HG02763 (cell line): ENCODE measurements around the gene DPY19L1.
"Not testable (repeated sequence)": the region's sequence is repeated elsewhere in the genome, so short reads cannot be mapped to it uniquely, and the experiment has no call there.

Source experiments
- ATAC-seq: cut with Tn5 transposase; IDR thresholded peaks from one replicate; pipeline ENCODE4 v1.9.1; 2021; ENCODE audit warnings: mild to moderate bottlenecking, moderate library complexity; ENCODE audit not compliant: unreplicated experiment

Gene DPY19L1

DNA sequence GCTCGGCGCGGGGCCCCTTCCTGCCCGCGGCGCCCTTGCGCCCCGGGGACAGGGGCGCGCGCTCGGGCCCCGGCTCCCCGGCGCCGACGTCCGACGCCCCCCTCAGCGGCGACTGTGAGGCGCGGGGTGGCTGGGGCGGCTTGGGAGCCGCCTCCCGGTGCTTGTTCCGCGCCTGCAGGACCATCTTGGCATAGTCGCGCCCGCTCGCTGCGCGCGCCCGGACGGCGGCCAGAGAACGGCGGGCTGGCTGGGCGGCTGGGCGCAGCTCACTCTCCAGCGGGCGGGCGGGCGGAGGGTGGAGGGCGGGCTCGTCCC is at the start of gene DPY19L1:
TSS of gene DPY19L1 (minus strand) at position 275 of the 315 bp plus-strand sequence. CDS start at position 184, 91 bp downstream.
- no peak for ATAC-seq

- not testable (repeated sequence) for ATAC-seq
These were observed 42.2 kb upstream of the DPY19L1 start for GRCh38 chr7:35079517-35079916.

GRCh38 chr7:35074008-35074407 is 36.7 kb upstream of the DPY19L1 start:
- not testable (repeated sequence) for ATAC-seq

GRCh38 chr7:35072950-35073827 is 35.9 kb upstream of the DPY19L1 start:
- ATAC-seq: not testable (repeated sequence)

DNA sequence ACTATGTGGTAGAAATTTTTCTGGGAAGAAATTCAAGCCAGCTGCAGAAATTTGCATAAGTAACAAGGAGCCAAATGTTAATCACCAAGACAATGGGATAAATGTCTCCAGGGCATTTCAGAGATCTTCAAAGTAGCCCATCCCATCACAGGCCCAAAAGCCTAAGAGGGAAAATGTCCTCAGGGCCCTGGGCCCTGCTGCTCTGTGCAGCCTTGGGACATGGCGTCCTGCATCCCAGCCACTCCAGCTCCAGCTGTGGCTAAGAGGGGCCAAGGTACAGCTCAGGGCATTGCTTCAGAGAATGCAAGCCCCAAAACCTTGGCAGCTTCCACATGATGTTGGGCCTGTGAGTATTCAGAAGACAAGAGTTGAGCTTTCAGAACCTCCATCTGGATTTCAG is 31.8 kb upstream of the DPY19L1 start:
- ATAC-seq: not testable (repeated sequence)

- ATAC-seq: not testable (repeated sequence)
These were observed 28.1 kb upstream of the DPY19L1 start for GRCh38 chr7:35065382-35065781.

DNA sequence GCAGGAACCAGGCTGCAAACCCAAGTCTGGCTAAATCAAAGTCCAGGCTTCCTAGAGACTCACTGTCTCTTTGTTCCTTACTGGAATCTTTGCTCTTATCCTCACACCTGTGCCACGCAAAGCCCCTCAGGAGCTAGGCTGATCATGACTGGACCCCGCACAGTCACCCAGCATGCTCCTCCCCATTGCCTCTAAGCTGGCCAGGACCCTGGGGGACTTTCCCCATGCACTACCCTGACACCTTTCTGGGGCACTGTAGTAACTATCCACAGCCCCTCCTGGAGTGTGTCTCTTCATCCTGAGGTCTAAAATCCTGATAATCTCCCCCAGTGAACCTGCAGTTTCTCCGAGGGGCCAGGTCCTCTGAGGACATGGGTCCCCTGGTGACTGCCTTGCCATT is 21.3 kb upstream of the DPY19L1 start:
- not testable (repeated sequence) for ATAC-seq

DNA sequence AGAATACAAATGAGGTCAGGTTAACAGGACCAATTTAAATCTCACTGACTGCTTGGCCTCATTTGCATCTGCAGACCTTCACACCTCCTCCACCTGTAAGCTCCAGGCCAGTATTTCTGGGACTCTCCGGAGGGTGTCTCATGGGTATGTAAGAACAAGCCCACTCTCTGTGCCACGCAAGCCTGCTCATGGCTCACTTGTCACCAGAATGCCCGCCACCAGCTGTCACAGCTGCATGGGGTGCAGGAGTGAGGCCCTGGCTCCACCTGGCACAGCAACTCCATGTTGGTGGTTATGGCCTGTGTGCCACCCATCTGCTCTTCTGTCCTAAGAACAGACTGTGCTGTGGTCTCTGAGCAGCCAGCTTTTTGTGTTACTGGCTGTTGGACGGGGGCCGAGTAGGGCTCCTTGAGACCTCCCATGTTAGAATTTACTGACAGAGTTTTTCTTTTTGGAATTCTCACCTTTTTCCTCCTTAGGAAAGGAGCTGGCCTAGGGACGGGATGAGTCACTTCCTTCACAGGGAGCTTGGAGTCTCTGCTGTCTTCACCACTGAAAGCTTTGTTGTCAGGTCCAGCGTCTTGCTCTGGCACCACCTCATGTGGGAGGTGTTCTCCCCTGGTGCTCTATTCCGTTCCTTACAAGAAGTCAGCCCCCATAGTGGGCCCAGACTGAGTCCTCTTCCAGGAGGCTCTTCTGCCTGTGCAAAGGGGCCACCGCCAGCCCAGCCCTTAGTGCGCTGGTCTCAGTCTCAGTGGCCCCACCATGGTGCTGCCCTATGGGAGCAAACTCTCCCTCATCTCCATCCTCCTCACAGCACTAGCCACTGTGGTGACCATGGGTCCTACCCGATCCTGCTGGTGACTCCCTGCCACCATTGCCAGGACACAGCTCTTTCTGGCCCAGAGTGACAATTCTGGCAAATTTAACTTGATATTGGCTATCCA is 20.5 kb upstream of the DPY19L1 start:
- ATAC-seq: not testable (repeated sequence)

GRCh38 chr7:35055733-35056132 is 18.4 kb upstream of the DPY19L1 start:
- ATAC-seq: not testable (repeated sequence)

DNA sequence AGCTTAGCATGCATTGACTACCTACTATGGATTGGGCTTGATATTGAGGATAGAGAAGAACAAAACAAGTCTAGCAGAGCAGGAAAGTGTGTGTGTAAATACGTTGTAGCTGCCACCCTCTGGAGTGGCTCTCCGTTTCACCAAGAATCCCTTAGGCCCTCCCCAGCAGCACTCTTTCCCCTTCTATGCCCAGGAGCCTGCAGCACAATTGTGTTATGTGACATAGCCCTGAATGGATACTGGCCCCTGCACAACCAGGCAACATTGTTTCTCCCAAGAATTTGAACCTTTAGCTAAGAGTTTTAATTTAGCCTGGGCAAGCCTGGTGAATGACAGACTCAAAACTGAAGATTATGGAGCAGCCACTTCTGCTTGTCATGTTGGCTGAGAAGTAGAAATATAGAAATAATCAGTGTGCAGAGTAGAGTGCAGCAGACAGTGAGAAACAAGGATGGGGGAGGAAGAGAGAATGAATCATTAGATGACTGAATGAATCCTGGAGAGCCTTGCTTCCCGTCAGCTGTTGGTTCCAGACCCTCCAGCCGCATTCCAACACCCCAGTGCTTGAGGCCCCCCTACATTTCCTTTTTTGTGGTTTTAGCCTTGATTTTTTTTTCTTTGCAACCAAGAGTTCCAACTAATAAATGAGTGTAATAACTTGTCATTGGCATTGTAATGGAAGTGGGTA is 16.3 kb upstream of the DPY19L1 start:
- not testable (repeated sequence) for ATAC-seq

GRCh38 chr7:35048390-35048789 is 11.1 kb upstream of the DPY19L1 start:
- ATAC-seq: not testable (repeated sequence)

GRCh38 chr7:35047912-35048305 is 10.6 kb upstream of the DPY19L1 start:
- not testable (repeated sequence) for ATAC-seq

DNA sequence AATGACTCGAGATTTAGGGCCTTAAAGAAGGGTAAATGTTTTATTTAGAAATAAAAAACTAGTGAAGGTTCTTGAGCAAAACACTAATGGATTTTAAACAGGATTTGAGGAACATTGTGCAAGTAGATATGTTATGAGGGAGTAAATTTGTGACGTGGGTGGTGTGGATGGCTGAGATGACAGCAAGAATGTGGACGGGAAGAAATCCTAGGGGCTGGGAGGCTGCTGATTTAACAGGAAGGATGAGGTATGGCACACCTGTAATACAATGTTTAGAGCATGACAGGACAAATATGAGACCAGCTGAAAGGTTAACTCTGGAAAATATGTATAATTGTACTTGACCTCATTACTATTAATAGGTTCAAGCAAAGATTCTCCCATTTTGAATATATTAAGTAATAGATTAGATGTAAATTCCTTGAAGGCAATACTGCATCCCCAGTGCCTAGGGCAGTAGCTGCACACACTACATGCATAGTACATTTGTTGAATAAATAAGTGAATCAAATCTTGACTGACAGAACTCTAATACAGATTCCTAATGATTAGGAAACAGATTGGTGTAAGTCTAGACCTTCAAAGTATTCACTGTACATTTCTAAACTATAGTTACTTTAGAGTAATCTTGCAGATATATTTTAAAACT is 10.1 kb upstream of the DPY19L1 start:
- not testable (repeated sequence) for ATAC-seq

DNA sequence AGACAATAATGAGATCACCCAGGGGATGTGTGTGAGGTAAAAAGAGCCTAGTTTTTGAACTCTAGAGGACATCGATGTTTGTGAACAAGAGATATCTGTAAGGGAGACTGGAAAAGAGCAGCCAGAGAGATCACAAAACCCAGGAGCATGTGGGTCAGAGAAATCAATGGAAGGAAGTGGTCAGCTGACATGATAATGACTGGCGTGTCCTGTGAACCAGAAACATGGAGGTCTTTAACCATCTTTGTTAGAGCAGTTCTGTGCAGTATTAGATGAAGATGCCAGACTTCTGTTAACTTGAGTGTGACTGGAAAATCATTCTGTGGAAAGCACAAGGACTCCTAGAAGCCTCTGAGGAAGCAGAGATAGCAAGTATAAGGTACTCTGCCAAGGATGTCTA is 6.0 kb upstream of the DPY19L1 start:
- not testable (repeated sequence) for ATAC-seq

GRCh38 chr7:35040906-35041305 is 3.6 kb upstream of the DPY19L1 start:
- ATAC-seq: no peak

DNA sequence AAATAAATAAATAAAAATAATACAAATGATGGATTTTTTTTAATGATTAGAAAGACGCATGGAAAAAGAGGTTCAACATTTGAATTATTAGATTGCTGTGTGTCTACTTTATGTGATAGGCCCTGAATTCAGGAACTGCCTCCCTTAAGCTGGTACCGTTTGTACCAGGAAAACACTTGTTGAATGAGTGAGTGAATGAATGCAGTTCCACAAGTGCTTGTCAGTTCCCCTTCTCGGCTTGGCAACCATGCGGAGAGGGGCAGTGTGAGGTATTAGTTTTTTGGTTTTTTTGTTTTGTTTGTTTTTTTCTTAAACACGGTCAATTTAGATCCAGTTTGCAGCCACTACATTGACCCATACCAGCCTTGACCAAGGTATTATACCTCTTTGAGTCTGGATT is 2.1 kb upstream of the DPY19L1 start:
- ATAC-seq: no peak

DNA sequence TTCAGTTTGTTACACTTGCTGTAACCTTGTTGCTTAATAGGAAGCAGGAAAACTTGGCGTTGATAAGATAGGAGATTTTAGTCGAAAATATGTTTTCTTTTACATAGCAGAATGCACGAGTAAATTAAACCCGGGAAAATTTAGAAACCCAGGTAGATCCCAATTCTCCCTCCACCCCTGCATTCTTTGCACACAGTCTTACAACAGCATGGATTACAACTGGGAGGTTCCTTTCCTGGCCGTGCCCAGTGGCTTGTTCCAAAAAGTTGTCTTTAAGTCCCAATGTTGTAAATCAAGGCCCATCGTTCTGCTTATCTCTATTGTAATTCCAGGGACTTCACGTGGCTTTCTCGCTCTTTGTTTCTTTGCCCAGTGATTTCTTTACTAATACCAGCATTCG is 1.1 kb upstream of the DPY19L1 start:
- ATAC-seq: no peak

DNA sequence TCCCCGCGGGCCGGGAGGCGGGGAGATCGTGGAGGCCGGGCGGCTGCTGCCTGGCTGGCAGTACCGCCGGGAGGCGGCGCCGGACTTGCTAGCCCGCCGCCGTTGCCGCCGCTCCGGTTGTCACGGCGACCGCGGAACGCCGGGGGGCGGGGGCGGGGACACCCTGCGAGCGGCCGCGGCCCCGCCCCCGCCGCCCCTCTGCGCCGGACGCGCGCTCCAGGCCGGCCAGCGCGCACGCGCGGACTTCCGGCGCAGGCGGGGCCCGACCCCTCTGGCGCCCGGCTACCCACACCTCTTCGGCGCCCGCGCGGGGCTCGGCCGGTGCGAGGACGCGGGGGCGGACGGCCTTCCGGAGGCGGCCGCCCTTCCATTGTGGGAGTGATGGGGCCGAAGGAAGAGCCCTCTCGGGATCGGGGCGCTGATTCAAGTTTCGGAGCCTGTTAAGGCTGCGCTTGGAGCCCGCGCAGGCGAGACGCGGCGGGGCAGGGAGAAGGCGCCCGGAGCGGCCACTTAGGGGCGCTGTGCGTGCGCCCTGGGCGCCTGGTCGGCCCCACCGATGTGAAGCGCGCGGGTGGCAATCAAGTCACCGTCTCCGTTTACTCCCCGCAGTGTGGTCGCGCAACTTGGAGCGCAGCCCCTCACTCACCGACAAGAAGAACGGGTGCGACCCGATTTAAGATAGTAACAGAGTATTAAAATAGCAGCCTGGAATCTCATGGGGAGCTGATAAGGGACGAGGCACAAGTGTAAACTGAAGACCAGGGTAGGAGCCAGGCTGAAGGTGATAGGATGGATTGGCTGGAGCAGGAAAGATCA is 449 bp upstream of the DPY19L1 start:
- ATAC-seq: peak; percentile 84

GRCh38 chr7:35036361-35037171 is 719 bp downstream of the DPY19L1 start:
- peak; percentile 13 for ATAC-seq
